ENCODE measurements around the gene COQ8A.
"Not testable (repeated sequence)": the region's sequence is repeated elsewhere in the genome, so short reads cannot be mapped to it uniquely, and the experiment has no call there.

The COQ8A gene

DNA sequence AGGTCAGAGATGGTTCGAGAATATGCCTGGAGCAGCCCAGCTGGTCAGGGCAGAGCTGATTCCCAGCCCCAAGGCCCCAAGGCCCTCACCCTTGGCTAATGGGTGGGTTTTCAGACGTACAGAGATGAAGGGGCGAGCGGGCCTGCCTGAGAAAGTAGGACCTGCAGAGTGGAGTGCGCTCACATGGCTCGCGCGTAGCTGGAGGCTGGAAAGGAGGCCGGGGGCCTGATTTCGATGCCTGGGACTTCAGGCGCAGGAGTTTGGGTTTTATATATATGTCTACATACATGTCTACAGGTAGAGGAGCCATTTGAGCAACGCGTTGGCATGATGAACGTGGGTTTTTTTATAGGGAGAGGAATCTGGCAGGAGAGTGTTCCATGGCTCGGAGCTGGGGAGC is 8.9 kb downstream of the COQ8A start:
- in situ Hi-C loops (cut with HindIII; ENCODE audit: low pct_unique_long_range_greater_than_20kb, low sequenced_read_pairs): no loop called here
- no peak for TF ChIP-seq JUND (IDR thresholded peaks at IDR 0.05; ENCODE audit: low read depth)
- DNase-seq (ENCODE audit: low read depth in 1 of 2, low spot score in 1 of 2): no peak

DNA sequence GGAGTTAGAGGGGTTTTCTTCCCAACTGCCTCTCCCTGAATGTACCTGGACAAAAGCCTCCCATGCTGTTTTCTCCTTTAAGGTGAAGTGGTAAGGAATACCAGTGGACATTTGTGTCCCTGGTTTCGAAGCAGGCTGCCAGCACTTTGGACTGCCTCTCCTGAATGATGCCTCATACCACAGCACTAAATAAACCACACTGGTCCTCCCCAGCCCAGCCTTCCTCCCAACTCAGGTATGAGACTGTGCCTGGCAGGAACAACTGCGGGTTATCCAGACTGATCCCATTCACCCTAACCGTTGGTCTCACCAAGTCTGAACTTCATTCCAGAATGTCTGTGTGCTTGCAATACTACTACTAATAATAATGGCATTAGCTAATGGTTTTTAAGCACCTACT is 9.3 kb downstream of the COQ8A start:
- in situ Hi-C loops (cut with HindIII; ENCODE audit: low pct_unique_long_range_greater_than_20kb, low sequenced_read_pairs): no loop called here
- TF ChIP-seq JUND (IDR thresholded peaks at IDR 0.05; ENCODE audit: low read depth): no peak
- DNase-seq (ENCODE audit: low read depth in 1 of 2, low spot score in 1 of 2): no peak

- no peak for TF ChIP-seq JUND (IDR thresholded peaks at IDR 0.05; ENCODE audit: low read depth)
- in situ Hi-C loops (cut with HindIII; ENCODE audit: low pct_unique_long_range_greater_than_20kb, low sequenced_read_pairs): no loop called here
- DNase-seq (ENCODE audit: low read depth in 1 of 2, low spot score in 1 of 2): no peak
These were observed 10.2 kb downstream of the COQ8A start for GRCh38 chr1:226950316-226950715.

DNA sequence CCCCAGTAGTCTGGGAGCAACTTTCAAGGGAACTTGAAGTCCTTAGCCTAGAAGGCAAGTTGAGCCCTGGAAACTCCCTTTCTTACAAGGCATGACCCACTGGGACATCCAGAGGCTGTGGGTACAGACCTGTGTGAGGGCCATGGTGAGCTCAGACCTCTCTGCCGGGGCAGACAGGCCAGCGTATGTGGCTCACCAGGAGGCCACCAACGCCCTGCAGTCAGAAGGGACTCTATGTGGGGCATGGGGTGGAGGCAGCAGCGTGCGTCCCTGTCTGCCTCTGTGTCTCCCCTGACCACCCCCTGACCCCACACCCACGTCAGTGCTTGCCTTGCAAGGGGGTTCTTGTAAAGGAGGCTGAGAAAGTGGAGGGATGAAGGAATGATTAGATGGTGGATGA is 10.8 kb downstream of the COQ8A start:
- in situ Hi-C loops (cut with HindIII; ENCODE audit: low pct_unique_long_range_greater_than_20kb, low sequenced_read_pairs): no loop called here
- no peak for DNase-seq (ENCODE audit: low read depth in 1 of 2, low spot score in 1 of 2)
- no peak for TF ChIP-seq JUND (IDR thresholded peaks at IDR 0.05; ENCODE audit: low read depth)

- TF ChIP-seq JUND (IDR thresholded peaks at IDR 0.05; ENCODE audit: low read depth): no peak
- in situ Hi-C loops (cut with HindIII; ENCODE audit: low pct_unique_long_range_greater_than_20kb, low sequenced_read_pairs): no loop called here
- no peak for DNase-seq (ENCODE audit: low read depth in 1 of 2, low spot score in 1 of 2)
These were observed 11.4 kb downstream of the COQ8A start for GRCh38 chr1:226951286-226952117.

GRCh38 chr1:226952118-226952441 is 12.0 kb downstream of the COQ8A start:
- in situ Hi-C loops (cut with HindIII; ENCODE audit: low pct_unique_long_range_greater_than_20kb, low sequenced_read_pairs): no loop called here
- no peak for TF ChIP-seq JUND (IDR thresholded peaks at IDR 0.05; ENCODE audit: low read depth)
- DNase-seq (ENCODE audit: low read depth in 1 of 2, low spot score in 1 of 2): no peak

DNA sequence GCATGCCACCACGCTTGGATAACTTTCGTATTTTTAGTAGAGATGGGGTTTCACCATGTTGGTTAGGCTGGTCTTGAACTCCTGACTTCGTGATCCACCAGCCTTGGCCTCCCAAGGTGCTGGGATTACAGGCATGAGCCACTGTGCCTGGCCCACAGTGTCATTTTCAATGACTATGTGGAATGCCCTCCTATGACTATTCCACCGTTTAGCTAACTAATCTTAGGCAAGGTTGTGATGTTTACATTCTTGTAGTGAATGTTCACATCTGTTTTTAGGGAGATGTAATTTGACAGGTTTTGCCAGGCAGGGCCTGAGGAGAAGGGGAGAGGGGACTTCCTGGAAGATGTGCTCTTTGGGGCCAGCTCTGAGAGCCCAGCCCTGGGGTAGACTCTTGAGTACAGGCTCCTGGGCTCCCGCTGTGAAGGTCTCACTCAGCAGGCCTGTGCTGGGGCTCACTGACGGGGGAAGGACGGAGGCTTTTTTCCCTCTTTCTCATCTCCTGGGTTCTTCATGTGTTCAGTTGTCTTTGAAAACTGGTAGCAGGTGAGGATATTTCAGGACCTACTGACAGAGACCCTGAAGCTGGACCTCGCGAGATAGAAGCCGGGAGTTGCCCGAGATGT is 13.2 kb downstream of the COQ8A start:
- in situ Hi-C loops (cut with HindIII; ENCODE audit: low pct_unique_long_range_greater_than_20kb, low sequenced_read_pairs): no loop called here
- DNase-seq (ENCODE audit: low read depth in 1 of 2, low spot score in 1 of 2): no peak
- no peak for TF ChIP-seq JUND (IDR thresholded peaks at IDR 0.05; ENCODE audit: low read depth)

- TF ChIP-seq JUND (IDR thresholded peaks at IDR 0.05; ENCODE audit: low read depth): no peak
- in situ Hi-C loops (cut with HindIII; ENCODE audit: low pct_unique_long_range_greater_than_20kb, low sequenced_read_pairs): no loop called here
- DNase-seq (ENCODE audit: low read depth in 1 of 2, low spot score in 1 of 2): no peak
These were observed 14.2 kb downstream of the COQ8A start for GRCh38 chr1:226954337-226954736.

DNA sequence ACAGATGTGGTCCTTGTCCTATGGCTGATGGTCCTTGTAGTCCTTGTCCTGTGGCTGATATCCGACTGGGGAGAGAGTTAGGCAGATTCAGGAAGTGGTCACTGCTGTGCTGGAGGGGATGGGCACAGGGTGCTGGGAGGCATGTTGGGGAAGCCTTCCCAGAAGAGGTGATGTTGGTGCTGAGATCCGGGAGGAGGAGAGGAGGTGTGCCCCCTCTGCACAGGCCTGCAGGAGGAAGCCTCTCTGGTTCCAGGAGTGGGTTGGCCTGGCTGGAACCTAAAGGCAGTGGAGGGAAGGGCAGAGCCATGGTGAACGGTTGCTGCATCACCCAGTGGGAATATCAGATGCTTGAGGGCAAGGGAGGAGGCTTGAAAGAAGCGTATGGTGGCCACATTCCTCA is 14.7 kb downstream of the COQ8A start:
- in situ Hi-C loops (cut with HindIII; ENCODE audit: low pct_unique_long_range_greater_than_20kb, low sequenced_read_pairs): no loop called here
- TF ChIP-seq JUND (IDR thresholded peaks at IDR 0.05; ENCODE audit: low read depth): no peak
- DNase-seq (ENCODE audit: low read depth in 1 of 2, low spot score in 1 of 2): no peak

DNA sequence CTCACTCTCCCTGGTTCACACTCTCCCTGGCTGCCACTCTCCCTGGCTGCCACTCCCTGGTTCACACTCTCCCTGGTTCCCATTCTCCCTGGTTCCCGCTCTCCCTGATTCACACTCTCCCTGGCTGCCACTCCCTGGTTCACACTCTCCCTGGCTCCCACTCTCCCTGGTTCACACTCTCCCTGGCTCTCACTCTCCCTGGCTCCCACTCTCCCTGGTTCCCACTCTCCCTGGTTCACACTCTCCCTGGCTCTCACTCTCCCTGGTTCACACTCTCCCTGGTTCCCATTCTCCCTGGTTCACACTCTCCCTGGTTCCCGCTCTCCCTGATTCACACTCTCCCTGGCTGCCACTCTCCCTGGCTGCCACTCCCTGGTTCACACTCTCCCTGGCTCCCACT is 15.8 kb downstream of the COQ8A start:
- DNase-seq (ENCODE audit: low read depth in 1 of 2, low spot score in 1 of 2); in situ Hi-C loops (cut with HindIII; ENCODE audit: low pct_unique_long_range_greater_than_20kb, low sequenced_read_pairs): not testable (repeated sequence)

DNA sequence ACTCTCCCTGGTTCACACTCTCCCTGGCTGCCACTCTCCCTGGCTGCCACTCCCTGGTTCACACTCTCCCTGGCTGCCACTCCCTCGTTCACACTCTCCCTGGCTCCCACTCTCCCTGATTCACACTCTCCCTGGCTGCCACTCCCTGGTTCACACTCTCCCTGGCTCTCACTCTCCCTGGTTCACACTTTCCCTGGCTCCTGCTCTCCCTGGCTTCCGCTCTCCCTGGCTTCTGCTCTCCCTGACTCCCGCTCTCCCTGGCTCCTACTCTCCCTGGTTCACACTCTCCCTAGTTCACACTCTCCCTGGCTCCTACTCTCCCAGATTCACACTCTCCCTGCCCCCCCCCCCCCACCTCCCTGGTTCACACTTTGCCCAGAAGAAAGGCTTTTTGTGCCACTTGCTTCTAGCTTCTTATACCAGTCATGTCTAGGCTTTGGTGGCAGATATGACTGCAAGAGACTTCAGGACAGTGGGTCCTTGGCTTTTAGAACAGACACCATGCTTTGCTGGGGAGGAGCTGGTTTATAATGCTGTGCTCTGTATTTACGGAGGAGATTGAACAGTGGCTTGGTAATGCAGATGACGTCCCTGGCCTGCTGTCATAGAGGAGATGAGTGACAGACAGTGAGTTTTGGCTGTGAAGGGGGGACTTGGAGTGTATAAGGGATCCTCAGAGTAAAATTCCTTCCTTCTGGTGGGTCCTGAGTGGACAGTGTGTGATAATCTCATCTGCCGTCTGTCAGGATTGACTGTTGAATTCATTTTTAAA is 17.0 kb downstream of the COQ8A start:
- DNase-seq (ENCODE audit: low read depth in 1 of 2, low spot score in 1 of 2): no peak
- in situ Hi-C loops (cut with HindIII; ENCODE audit: low pct_unique_long_range_greater_than_20kb, low sequenced_read_pairs): no loop called here
- no peak for TF ChIP-seq JUND (IDR thresholded peaks at IDR 0.05; ENCODE audit: low read depth)

DNA sequence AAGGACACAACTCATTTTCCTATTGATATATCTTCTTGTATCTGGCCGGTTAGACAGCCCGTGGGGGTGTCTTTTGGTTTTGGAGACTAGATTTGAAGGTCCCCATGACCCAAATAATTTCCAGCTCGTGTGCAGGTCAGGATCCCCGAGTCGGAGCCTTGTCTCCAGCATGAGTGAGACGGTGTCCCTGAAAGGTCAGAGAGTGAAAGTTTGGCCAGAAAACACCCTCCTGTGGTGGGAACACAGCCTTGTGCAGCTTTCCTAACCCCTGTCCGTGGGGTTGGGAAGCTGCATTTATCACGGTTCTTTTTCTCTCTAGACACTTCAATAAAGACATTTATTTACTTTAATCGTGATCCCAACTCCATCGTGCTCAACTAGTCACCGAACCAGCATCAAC is 17.6 kb downstream of the COQ8A start:
- in situ Hi-C loops (cut with HindIII; ENCODE audit: low pct_unique_long_range_greater_than_20kb, low sequenced_read_pairs): no loop called here

DNA sequence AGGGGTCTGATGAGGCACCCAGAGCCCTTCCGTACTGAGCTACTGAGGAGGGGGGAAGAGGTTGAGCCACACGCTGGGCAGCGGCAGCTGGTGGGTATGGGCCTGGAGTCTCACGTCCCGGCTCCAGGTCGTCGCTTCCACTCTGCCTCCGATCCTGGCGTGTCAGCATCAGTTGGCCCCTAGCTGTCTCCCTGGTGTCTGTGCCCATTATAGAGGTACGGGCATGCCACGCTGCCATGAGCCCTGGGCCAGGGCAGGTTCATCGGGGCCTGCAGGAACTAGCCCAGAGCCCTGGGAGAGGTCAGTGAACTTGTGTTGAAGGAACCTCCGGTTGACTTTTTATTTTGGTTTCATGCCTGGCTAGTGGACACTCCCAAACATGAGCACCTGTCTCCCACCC is 18.2 kb downstream of the COQ8A start:
- in situ Hi-C loops (cut with HindIII; ENCODE audit: low pct_unique_long_range_greater_than_20kb, low sequenced_read_pairs): no loop called here
- DNase-seq (ENCODE audit: low read depth in 1 of 2, low spot score in 1 of 2): no peak
- TF ChIP-seq JUND (IDR thresholded peaks at IDR 0.05; ENCODE audit: low read depth): no peak

More for the DNA sequence above, 17.6 kb downstream of the COQ8A start:
- DNase-seq (ENCODE audit: low read depth in 1 of 2, low spot score in 1 of 2): no peak
- TF ChIP-seq JUND (IDR thresholded peaks at IDR 0.05; ENCODE audit: low read depth): no peak
